ENCODE data around the gene CXXC5. TPM values are rescaled to one million over a fixed set of nuclear protein-coding genes. Genes with fewer than 3 reads are reported as not detected.

The CXXC5 gene
- total and polyA plus RNA-seq, 9 of the 15 experiments (the other 6 are each of a cell fraction or from before 2014, with no cell fraction given) = 1.9 to 123 (median 45.8) TPM

DNA sequence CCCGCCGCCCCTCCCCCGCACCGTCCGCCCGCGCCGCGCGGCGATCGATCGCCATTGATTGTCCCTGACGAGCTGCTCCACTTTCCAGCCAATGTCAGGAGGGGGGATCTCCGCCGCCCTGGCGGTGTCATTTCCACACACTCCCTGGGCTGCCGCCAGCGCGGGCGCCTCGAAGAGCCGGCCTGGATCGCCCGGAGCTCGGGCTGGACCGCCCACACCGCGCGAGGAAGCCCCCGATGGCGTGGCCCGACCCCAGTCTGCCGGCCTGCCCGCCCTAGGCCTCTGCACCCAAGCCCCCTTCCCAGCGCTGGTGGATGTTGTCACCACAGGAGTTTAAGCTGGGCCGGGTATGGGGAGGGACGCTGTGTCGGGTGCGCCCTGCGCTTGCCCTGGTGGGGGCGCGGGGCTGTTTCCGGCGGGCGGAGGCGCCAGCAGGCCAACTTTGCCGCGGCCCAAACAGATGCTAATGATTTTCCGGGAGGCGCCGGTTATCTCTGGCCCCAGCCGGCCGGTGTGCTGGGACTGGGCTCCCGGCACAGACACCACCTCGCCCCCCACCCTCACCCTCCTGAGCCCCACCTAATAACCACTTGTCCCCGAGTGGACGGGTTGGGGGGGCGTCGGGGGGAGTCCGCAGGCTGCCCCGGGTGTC, 10.6 kb upstream of the CXXC5 start (continued):
- TF ChIP-seq, protein P1, sequence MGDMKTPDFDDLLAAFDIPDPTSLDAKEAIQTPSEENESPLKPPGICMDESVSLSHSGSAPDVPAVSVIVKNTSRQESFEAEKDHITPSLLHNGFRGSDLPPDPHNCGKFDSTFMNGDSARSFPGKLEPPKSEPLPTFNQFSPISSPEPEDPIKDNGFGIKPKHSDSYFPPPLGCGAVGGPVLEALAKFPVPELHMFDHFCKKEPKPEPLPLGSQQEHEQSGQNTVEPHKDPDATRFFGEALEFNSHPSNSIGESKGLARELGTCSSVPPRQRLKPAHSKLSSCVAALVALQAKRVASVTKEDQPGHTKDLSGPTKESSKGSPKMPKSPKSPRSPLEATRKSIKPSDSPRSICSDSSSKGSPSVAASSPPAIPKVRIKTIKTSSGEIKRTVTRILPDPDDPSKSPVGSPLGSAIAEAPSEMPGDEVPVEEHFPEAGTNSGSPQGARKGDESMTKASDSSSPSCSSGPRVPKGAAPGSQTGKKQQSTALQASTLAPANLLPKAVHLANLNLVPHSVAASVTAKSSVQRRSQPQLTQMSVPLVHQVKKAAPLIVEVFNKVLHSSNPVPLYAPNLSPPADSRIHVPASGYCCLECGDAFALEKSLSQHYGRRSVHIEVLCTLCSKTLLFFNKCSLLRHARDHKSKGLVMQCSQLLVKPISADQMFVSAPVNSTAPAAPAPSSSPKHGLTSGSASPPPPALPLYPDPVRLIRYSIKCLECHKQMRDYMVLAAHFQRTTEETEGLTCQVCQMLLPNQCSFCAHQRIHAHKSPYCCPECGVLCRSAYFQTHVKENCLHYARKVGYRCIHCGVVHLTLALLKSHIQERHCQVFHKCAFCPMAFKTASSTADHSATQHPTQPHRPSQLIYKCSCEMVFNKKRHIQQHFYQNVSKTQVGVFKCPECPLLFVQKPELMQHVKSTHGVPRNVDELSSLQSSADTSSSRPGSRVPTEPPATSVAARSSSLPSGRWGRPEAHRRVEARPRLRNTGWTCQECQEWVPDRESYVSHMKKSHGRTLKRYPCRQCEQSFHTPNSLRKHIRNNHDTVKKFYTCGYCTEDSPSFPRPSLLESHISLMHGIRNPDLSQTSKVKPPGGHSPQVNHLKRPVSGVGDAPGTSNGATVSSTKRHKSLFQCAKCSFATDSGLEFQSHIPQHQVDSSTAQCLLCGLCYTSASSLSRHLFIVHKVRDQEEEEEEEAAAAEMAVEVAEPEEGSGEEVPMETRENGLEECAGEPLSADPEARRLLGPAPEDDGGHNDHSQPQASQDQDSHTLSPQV (IDR thresholded peaks at IDR 0.05) = peak; percentile 82
- TF ChIP-seq BRD9 (IDR thresholded peaks at IDR 0.05; ENCODE audit: low read depth, partially characterized antibody) (peak; percentile 81), FOXP1 (CRISPR knock-in tag; IDR thresholded peaks at IDR 0.05) (peak; percentile 64; the same call in 1 of the 2 replicates), AFF1 (IDR thresholded peaks at IDR 0.05; ENCODE audit: low read depth in 1 of 2, partially characterized antibody in 2 of 2) (peak in 1 of 2 experiments; percentile 42), POLR2H (tag; IDR thresholded peaks at IDR 0.05; ENCODE audit: low read depth) (peak; percentile 70), SIX5 (IDR thresholded peaks at IDR 0.05; ENCODE audit: borderline replicate concordance in 1 of 2, insufficient read depth in 1 of 2, low read depth in 1 of 2, low read length in 2 of 2) (no peak), TGIF2 (CRISPR knock-in tag; IDR thresholded peaks at IDR 0.05) (peak; percentile 82; the same call in 1 of the 2 replicates), BHLHE40 (IDR thresholded peaks at IDR 0.05; ENCODE audit: low read length) (peak; percentile 26), EP300 (IDR thresholded peaks at IDR 0.05; ENCODE audit: low read length) (peak; percentile 82), HDAC2 (IDR thresholded peaks at IDR 0.05) (peak; percentile 71), EP400 (IDR thresholded peaks at IDR 0.05) (peak; percentile 93; the same call in 1 of the 2 replicates)
- TF ChIP-seq, protein P2, sequence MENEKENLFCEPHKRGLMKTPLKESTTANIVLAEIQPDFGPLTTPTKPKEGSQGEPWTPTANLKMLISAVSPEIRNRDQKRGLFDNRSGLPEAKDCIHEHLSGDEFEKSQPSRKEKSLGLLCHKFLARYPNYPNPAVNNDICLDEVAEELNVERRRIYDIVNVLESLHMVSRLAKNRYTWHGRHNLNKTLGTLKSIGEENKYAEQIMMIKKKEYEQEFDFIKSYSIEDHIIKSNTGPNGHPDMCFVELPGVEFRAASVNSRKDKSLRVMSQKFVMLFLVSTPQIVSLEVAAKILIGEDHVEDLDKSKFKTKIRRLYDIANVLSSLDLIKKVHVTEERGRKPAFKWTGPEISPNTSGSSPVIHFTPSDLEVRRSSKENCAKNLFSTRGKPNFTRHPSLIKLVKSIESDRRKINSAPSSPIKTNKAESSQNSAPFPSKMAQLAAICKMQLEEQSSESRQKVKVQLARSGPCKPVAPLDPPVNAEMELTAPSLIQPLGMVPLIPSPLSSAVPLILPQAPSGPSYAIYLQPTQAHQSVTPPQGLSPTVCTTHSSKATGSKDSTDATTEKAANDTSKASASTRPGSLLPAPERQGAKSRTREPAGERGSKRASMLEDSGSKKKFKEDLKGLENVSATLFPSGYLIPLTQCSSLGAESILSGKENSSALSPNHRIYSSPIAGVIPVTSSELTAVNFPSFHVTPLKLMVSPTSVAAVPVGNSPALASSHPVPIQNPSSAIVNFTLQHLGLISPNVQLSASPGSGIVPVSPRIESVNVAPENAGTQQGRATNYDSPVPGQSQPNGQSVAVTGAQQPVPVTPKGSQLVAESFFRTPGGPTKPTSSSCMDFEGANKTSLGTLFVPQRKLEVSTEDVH (IDR thresholded peaks at IDR 0.05; ENCODE audit: low read depth, partially characterized antibody) = peak; percentile 80
- TF ChIP-seq, protein P3, sequence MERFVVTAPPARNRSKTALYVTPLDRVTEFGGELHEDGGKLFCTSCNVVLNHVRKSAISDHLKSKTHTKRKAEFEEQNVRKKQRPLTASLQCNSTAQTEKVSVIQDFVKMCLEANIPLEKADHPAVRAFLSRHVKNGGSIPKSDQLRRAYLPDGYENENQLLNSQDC (CRISPR knock-in tag; IDR thresholded peaks at IDR 0.05) = no peak
- TF ChIP-seq, protein P4, sequence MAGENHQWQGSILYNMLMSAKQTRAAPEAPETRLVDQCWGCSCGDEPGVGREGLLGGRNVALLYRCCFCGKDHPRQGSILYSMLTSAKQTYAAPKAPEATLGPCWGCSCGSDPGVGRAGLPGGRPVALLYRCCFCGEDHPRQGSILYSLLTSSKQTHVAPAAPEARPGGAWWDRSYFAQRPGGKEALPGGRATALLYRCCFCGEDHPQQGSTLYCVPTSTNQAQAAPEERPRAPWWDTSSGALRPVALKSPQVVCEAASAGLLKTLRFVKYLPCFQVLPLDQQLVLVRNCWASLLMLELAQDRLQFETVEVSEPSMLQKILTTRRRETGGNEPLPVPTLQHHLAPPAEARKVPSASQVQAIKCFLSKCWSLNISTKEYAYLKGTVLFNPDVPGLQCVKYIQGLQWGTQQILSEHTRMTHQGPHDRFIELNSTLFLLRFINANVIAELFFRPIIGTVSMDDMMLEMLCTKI (IDR thresholded peaks at IDR 0.05; ENCODE audit: partially characterized antibody) = no peak

All from K562 (cell line).